DOHH2 (cell line): ENCODE results near the gene NOMO2.
"Not testable (repeated sequence)": the region's sequence is repeated elsewhere in the genome, so short reads cannot be mapped to it uniquely, and the experiment has no call there.

Experiments used
- H3F3A ChIP-seq: fragments of 200-600 bp; sonication (generic), shearing (Covaris generic); 2 replicates; pipeline ENCODE4 v1.6.0; 2016; ENCODE audit warnings: antibody characterized with exemption, mild to moderate bottlenecking; ENCODE audit not compliant: control insufficient read depth, insufficient read depth
- H3K27ac ChIP-seq: fragments of 200-600 bp; sonication (generic); 2 replicates; pipeline ENCODE4 v1.5.1; 2014; ENCODE audit warnings: low read depth, mild to moderate bottlenecking, low read length, moderate library complexity
- H3K27me3 ChIP-seq: fragments of 200-600 bp; sonication (generic); 2 replicates; pipeline ENCODE4 v1.6.1; 2014; ENCODE audit warnings: mild to moderate bottlenecking, low read length, mixed read lengths; ENCODE audit not compliant: control insufficient read depth
- H3K36me3 ChIP-seq: fragments of 200-600 bp; sonication (generic); 2 replicates; pipeline ENCODE4 v1.6.1; 2014; ENCODE audit warnings: mild to moderate bottlenecking, low read length, moderate library complexity, mixed read lengths; ENCODE audit not compliant: control insufficient read depth
- H3K4me1 ChIP-seq: fragments of 200-600 bp; sonication (generic); 2 replicates; pipeline ENCODE4 v1.6.1; 2014; ENCODE audit warnings: mild to moderate bottlenecking, low read length, mixed read lengths; ENCODE audit not compliant: control insufficient read depth
- H3K4me2 ChIP-seq: fragments of 200-600 bp; sonication (generic); 2 replicates; pipeline ENCODE4 v1.6.0; 2014; ENCODE audit warnings: mild to moderate bottlenecking, low read length, moderate library complexity
- H3K4me3 ChIP-seq: fragments of 200-600 bp; sonication (generic); 2 replicates; pipeline ENCODE4 v1.5.1; 2014; ENCODE audit warnings: mild to moderate bottlenecking, low read length, mixed read lengths
- H3K79me2 ChIP-seq: fragments of 200-600 bp; sonication (generic); 2 replicates; pipeline ENCODE4 v1.6.1; 2014; ENCODE audit warnings: mild to moderate bottlenecking, low read length, mixed read lengths; ENCODE audit not compliant: control insufficient read depth
- H3K9me2 ChIP-seq: fragments of 200-600 bp; sonication (generic); replicated peaks from 2 replicates; pipeline ENCODE4 v1.6.1; 2014; ENCODE audit warnings: mild to moderate bottlenecking, low read length, mixed read lengths; ENCODE audit not compliant: control insufficient read depth
- H3K9me3 ChIP-seq: fragments of 200-600 bp; sonication (generic); 2 replicates; pipeline ENCODE4 v1.6.1; 2014; ENCODE audit warnings: antibody characterized with exemption, low read length, mixed read lengths; ENCODE audit not compliant: control insufficient read depth, insufficient read depth
- H4K20me1 ChIP-seq: fragments of 200-600 bp; sonication (generic); 2 replicates; pipeline ENCODE4 v1.6.0; 2014; ENCODE audit warnings: low read depth, mild to moderate bottlenecking, antibody characterized with exemption, low read length, moderate library complexity; ENCODE audit not compliant: control insufficient read depth, insufficient read depth

The NOMO2 gene

GRCh38 chr16:18526547-18526946 is 35.4 kb downstream of the NOMO2 start:
- H3K27ac ChIP-seq, H3K4me3 ChIP-seq, H3K36me3 ChIP-seq, H3K4me1 ChIP-seq, H3K9me2 ChIP-seq, H3K9me3 ChIP-seq, H3K27me3 ChIP-seq, H3F3A ChIP-seq, H3K79me2 ChIP-seq, H3K4me2 ChIP-seq, H4K20me1 ChIP-seq: not testable (repeated sequence)

GRCh38 chr16:18525882-18526482 is 35.9 kb downstream of the NOMO2 start:
- H3K27ac ChIP-seq, H3K79me2 ChIP-seq, H4K20me1 ChIP-seq, H3K4me1 ChIP-seq, H3K9me2 ChIP-seq, H3K27me3 ChIP-seq, H3K9me3 ChIP-seq, H3K4me2 ChIP-seq, H3K36me3 ChIP-seq, H3K4me3 ChIP-seq, H3F3A ChIP-seq: not testable (repeated sequence)

DNA sequence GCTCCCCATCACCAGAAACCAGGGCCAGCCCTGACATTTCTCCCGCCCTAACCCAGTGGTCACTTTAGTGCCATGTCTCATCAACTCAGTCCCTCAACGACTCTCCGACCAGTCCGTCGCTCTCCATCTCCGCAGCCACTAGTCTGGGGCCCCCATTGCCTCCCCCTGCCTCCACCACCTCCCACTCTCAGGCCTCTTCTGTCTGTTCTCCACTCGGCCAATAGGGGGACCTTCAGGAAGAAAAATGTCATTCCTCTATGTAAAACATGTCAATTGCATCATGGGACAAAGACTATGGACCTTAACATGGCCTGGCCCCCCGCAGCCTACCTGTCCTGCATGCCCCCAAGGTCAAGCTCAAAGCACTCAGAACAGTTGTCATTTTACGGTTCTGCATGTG is 39.3 kb downstream of the NOMO2 start:
- not testable (repeated sequence) for H3K9me2 ChIP-seq, H4K20me1 ChIP-seq, H3K9me3 ChIP-seq, H3K4me1 ChIP-seq, H3F3A ChIP-seq, H3K27ac ChIP-seq, H3K4me2 ChIP-seq, H3K79me2 ChIP-seq, H3K4me3 ChIP-seq, H3K36me3 ChIP-seq, H3K27me3 ChIP-seq

DNA sequence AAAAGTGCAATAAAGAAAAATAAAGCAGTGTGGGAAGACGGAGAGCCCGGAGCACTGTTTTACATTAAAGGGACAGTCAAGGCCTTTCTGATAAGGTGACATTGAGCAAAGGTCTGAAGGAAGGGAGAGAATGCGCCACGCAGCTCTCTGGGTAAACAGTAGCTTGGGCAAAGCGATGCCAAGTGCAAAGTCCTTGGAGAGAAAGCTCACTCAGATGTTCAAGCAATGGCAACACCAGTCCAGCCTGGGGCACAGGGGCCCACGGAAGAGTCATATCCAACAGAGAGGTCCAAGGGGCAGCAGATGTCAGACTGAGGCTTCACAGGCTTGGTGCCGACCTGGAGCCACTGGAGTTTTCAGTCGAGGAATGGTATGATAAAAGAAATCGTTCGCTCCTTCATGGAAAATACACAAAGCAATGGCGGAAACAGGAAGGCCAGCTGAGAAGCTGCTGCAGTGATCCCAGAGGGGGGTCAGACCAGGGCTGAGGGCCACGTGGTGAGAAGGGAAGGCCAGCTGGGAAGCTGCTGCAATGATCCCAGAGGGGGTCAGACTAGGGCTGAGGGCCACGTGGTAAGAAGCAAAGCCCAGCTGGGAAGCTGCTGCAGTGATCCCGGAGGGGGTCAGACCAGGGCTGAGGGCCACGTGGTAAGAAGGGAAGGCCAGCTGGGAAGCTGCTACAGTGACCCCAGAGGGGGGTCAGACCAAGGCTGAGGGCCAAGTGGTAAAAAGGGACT is 40.3 kb downstream of the NOMO2 start:
- not testable (repeated sequence) for H3F3A ChIP-seq, H3K4me2 ChIP-seq, H4K20me1 ChIP-seq, H3K27ac ChIP-seq, H3K4me1 ChIP-seq, H3K9me2 ChIP-seq, H3K4me3 ChIP-seq, H3K36me3 ChIP-seq, H3K27me3 ChIP-seq, H3K79me2 ChIP-seq, H3K9me3 ChIP-seq

DNA sequence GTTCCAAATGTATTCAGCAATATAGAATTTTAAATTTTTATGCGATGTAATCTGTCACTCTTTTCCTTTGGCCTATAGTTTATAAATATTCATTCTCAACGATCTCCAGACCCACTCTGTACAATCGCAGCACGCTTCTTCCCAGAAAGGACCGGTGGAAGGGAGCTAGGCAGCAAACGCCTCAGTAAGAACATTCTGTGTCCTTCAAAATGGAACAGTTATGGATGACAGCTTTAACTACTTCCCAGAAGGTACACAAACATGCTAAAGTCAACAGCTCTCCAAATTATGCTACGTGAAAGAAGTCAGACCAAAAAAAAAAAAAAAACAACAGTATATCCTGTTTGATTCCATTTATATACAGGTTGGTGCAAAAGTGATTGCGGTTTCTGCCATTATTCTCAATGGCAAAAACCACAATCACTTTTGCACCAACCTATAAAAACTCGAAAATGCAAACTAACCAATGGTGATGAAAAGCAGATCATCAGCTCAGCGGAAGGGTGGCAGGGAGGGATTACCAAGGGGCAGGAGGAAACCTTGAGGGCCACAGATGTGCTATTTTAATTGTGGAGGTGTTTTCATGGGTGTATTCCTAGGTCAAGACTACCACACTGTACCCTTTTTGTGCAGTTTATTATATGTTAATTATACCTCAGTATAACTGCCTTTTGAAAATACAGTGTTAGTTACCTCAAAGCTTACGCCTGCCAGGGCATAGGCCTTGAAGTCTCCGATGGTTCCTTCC is 43.2 kb downstream of the NOMO2 start:
- H3K9me2 ChIP-seq, H3K27ac ChIP-seq, H3F3A ChIP-seq, H3K4me3 ChIP-seq, H4K20me1 ChIP-seq, H3K9me3 ChIP-seq, H3K79me2 ChIP-seq, H3K4me2 ChIP-seq, H3K4me1 ChIP-seq, H3K27me3 ChIP-seq, H3K36me3 ChIP-seq: not testable (repeated sequence)

DNA sequence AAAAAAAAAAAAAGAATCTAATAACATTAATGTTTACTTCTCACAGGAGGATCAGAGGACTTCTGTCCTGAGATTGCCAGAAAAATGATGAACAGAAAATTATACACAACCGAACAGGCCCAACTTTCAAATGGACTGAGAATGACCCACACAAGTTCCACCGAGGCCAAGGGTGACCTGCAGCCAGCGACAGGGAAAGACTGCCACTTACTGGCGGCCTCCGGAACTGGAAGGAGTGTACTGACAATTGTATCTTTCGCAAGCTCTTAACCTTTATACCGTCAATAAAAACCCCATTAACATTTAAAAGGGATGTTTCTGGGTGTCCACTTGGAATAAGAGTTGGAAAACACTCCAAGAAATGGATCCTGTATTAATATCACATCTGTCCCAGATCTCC is 63.5 kb downstream of the NOMO2 start:
- H3K9me3 ChIP-seq, H3K9me2 ChIP-seq, H3K27me3 ChIP-seq, H4K20me1 ChIP-seq, H3F3A ChIP-seq, H3K27ac ChIP-seq, H3K4me2 ChIP-seq, H3K79me2 ChIP-seq, H3K4me1 ChIP-seq, H3K36me3 ChIP-seq, H3K4me3 ChIP-seq: not testable (repeated sequence)

GRCh38 chr16:18497032-18497431 is 64.9 kb downstream of the NOMO2 start:
- H3F3A ChIP-seq, H3K27ac ChIP-seq, H3K9me3 ChIP-seq, H3K27me3 ChIP-seq, H3K4me1 ChIP-seq, H3K79me2 ChIP-seq, H3K4me3 ChIP-seq, H3K4me2 ChIP-seq, H4K20me1 ChIP-seq, H3K9me2 ChIP-seq, H3K36me3 ChIP-seq: not testable (repeated sequence)
